Breast epithelium (tissue), 4 donors: ENCODE measurements around the gene KLF7. TPM values are rescaled to one million over a fixed set of nuclear protein-coding genes. Genes with fewer than 3 reads are reported as not detected.

Source experiments
- DNase-seq, 2 donors: peaks; one replicate each; pipeline ENCODE4 v3.0.0-alpha.2; 2019; ENCODE audit warnings: low spot score in 2 of 2
- H3K27ac ChIP-seq, 2 donors: fragments of 200-600 bp; sonication (generic) in 1 of 2; one replicate each; pipeline ENCODE4 v1.5.1; 2016 to 2019; ENCODE audit warnings: mild to moderate bottlenecking in 1 of 2
- H3K27me3 ChIP-seq, 2 donors: fragments of 200-600 bp; sonication (generic) in 1 of 2; one replicate each; pipeline versions ENCODE4 v1.5.1 to v1.6.0; 2017 to 2019; ENCODE audit warnings: control low read depth in 1 of 2, mild to moderate bottlenecking in 1 of 2
- H3K36me3 ChIP-seq: fragments of 200-600 bp; one replicate; pipeline ENCODE4 v1.5.1; 2019
- H3K4me1 ChIP-seq, 2 donors: fragments of 200-600 bp; sonication (generic); one replicate each; pipeline ENCODE4 v1.5.1; 2016 to 2019; ENCODE audit warnings: control low read depth in 1 of 2
- H3K4me3 ChIP-seq, 3 donors: fragments of 200-600 bp; sonication (generic); 1 replicate in 2 of 3; 2 replicates in 1 of 3; pipeline ENCODE4 v1.5.1; 2016 to 2019; ENCODE audit warnings: mild to moderate bottlenecking in 3 of 3, moderate library complexity in 2 of 3
- H3K9me3 ChIP-seq, 2 donors: fragments of 200-600 bp; sonication (generic) in 1 of 2; one replicate each; pipeline ENCODE4 v1.5.1; 2016 to 2019; ENCODE audit warnings: control low read depth in 1 of 2
- POLR2A ChIP-seq: fragments of 450-650 bp; IDR thresholded peaks from one replicate; pipeline ENCODE4 v1.6.1; 2016; ENCODE audit warnings: antibody characterized with exemption, mild to moderate bottlenecking, moderate library complexity
- POLR2AphosphoS5 ChIP-seq, 3 donors: sonication (generic); formaldehyde crosslinking; IDR thresholded peaks; one replicate each; pipeline ENCODE4 v1.6.1; 2017; ENCODE audit warnings: antibody characterized with exemption in 3 of 3
- intact Hi-C: fragments of 100-400 bp; cut with DNase I; formaldehyde crosslinking; loops from one replicate; pipeline ENCODE4 v1.15.1; 2023; ENCODE audit warnings: low total_unique reads
- total RNA-seq, 3 donors: library from RNA; depleted of rRNA; stranded (reverse); fragments of >200 nt; gene quantifications; one replicate each; pipeline ENCODE4 v1.1.0, GENCODE V29; 2016
- TF ChIP-seq, protein P1 (sequence below), 3 donors: fragments of 450-650 bp; IDR thresholded peaks; one replicate each; pipeline ENCODE4 v1.5.1; 2016 to 2017; ENCODE audit warnings: antibody characterized with exemption in 3 of 3, mild to moderate bottlenecking in 3 of 3, moderate library complexity in 3 of 3

KLF7 gene
- total RNA-seq, 3 donors from 2014 or later, result 21.0 to 40.7 (median 37.3) TPM

DNA sequence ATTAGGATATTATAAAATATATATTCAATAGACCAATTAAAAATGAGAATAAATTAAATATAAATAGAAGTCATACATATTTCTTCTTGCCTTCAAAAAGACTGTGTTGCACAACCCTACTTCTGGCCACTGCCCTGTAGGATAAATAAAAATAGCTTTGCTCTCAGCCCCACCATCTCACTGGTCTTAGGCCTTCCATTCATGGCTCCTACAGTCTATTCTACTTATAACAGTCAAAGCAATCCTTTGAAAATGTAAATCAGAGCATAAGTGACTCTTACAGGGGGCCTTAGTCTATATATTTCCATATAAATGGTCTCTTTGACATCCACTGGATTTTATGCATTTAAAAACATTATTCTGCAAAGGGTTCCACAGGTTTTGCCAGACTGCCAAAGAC lies 72.9 kb downstream of the KLF7 start:
- intact Hi-C loops, result no loop called here
- no peak for TF ChIP-seq POLR2AphosphoS5 (IDR thresholded peaks at IDR 0.05)
- TF ChIP-seq, protein P1, sequence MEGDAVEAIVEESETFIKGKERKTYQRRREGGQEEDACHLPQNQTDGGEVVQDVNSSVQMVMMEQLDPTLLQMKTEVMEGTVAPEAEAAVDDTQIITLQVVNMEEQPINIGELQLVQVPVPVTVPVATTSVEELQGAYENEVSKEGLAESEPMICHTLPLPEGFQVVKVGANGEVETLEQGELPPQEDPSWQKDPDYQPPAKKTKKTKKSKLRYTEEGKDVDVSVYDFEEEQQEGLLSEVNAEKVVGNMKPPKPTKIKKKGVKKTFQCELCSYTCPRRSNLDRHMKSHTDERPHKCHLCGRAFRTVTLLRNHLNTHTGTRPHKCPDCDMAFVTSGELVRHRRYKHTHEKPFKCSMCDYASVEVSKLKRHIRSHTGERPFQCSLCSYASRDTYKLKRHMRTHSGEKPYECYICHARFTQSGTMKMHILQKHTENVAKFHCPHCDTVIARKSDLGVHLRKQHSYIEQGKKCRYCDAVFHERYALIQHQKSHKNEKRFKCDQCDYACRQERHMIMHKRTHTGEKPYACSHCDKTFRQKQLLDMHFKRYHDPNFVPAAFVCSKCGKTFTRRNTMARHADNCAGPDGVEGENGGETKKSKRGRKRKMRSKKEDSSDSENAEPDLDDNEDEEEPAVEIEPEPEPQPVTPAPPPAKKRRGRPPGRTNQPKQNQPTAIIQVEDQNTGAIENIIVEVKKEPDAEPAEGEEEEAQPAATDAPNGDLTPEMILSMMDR (IDR thresholded peaks at IDR 0.05), result no peak
- no peak for TF ChIP-seq POLR2A
- Histone ChIP-seq H3K4me3 (no peak overlapping the region), H3K27ac (no peak overlapping the region), H3K9me3 (no peaks in the 10 kb centered on the region), H3K36me3 (no peaks in the 10 kb centered on the region), H3K4me1 (no peaks in the 10 kb centered on the region), H3K27me3 (no peaks in the 10 kb centered on the region)
- no peak for DNase-seq

- Histone ChIP-seq H3K27me3 (no peaks in the 10 kb centered on the region), H3K4me1 (no peaks in the 10 kb centered on the region), H3K4me3 (no peak overlapping the region), H3K9me3 (no peaks in the 10 kb centered on the region), H3K36me3 (no peaks in the 10 kb centered on the region), H3K27ac (no peak overlapping the region)
- TF ChIP-seq POLR2A, result no peak
- TF ChIP-seq, protein P1 (IDR thresholded peaks at IDR 0.05), result no peak
- no peak for TF ChIP-seq POLR2AphosphoS5 (IDR thresholded peaks at IDR 0.05)
- intact Hi-C loops, result no loop called here
- no peak for DNase-seq
These were observed 73.8 kb downstream of the KLF7 start for GRCh38 chr2:207091928-207092327.

GRCh38 chr2:207091176-207091575 lies 74.6 kb downstream of the KLF7 start:
- intact Hi-C loops, result no loop called here
- no peaks in the 10 kb centered on the region for H3K27me3 ChIP-seq
- no peaks in the 10 kb centered on the region for H3K36me3 ChIP-seq
- no peaks in the 10 kb centered on the region for H3K9me3 ChIP-seq
- no peaks in the 10 kb centered on the region for H3K4me1 ChIP-seq
- no peak overlapping the region for H3K4me3 ChIP-seq
- DNase-seq, result no peak
- no peak overlapping the region for H3K27ac ChIP-seq
- no peak for TF ChIP-seq POLR2A
- TF ChIP-seq, protein P1 (IDR thresholded peaks at IDR 0.05), result no peak
- TF ChIP-seq POLR2AphosphoS5 (IDR thresholded peaks at IDR 0.05), result no peak

GRCh38 chr2:207090389-207090788 lies 75.4 kb downstream of the KLF7 start:
- Histone ChIP-seq H3K27me3 (no peaks in the 10 kb centered on the region), H3K36me3 (no peaks in the 10 kb centered on the region), H3K4me3 (no peak overlapping the region), H3K4me1 (no peaks in the 10 kb centered on the region), H3K27ac (no peak overlapping the region), H3K9me3 (no peaks in the 10 kb centered on the region)
- TF ChIP-seq, protein P1 (IDR thresholded peaks at IDR 0.05), result no peak
- TF ChIP-seq POLR2AphosphoS5 (IDR thresholded peaks at IDR 0.05), result no peak
- no peak for TF ChIP-seq POLR2A
- no peak for DNase-seq
- intact Hi-C loops, result no loop called here

DNA sequence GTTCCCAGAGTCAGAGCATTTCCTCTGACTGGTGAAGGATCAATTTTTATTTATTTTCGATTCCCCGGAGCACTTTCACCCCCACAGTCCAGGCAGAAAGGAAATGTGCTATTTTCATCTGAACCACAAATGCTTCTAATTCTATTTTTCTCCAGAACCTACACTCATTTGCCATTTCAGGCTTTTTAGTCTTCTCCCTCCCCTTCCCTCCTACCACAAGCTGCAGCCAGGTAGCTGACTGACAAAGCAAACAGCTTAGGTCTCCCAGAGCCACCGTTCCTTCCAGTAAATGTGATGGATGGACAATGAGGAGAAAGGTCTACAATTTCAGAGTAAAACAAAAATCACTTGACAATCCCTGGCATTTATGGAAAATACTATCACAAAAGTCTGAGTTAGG lies 76.9 kb downstream of the KLF7 start:
- Histone ChIP-seq H3K27me3 (no peaks in the 10 kb centered on the region), H3K27ac (no peak overlapping the region), H3K9me3 (no peaks in the 10 kb centered on the region), H3K4me1 (no peaks in the 10 kb centered on the region), H3K4me3 (no peak overlapping the region), H3K36me3 (no peaks in the 10 kb centered on the region)
- intact Hi-C loops, result no loop called here
- TF ChIP-seq POLR2A (no peak), POLR2AphosphoS5 (IDR thresholded peaks at IDR 0.05) (no peak)
- TF ChIP-seq, protein P1 (IDR thresholded peaks at IDR 0.05), result no peak
- no peak for DNase-seq
